HFFc6 (cell line): ENCODE data around the gene AGO4. TPM values are rescaled to one million over a fixed set of nuclear protein-coding genes. Genes with fewer than 3 reads are reported as not detected.

ENCODE experiments used
- DNase-seq: peaks from one replicate; pipeline ENCODE4 v3.0.0-alpha.2; 2018
- H3K27ac Mint-ChIP-seq: 2 replicates; pipeline ENCODE4 v1.8.0; 2020; ENCODE audit warnings: mild to moderate bottlenecking, mixed read lengths
- H3K27me3 Mint-ChIP-seq: 2 replicates; pipeline ENCODE4 v1.8.0; 2021; ENCODE audit warnings: mild to moderate bottlenecking, moderate library complexity, mixed read lengths; ENCODE audit not compliant: insufficient read depth
- H3K36me3 Mint-ChIP-seq: 2 replicates; pipeline ENCODE4 v1.8.0; 2021; ENCODE audit warnings: low read depth, mixed read lengths
- H3K4me1 Mint-ChIP-seq: 2 replicates; pipeline ENCODE4 v1.8.0; 2020; ENCODE audit warnings: low read depth, mixed read lengths
- H3K4me3 Mint-ChIP-seq: 2 replicates; pipeline ENCODE4 v1.8.0; 2020; ENCODE audit warnings: mild to moderate bottlenecking, moderate library complexity, mixed read lengths
- H3K9me3 Mint-ChIP-seq: 2 replicates; pipeline ENCODE4 v1.8.0; 2020; ENCODE audit warnings: mild to moderate bottlenecking, mixed read lengths
- CTCF ChIP-seq: fragments of 200-600 bp; sonication (generic); IDR thresholded peaks from 2 replicates; pipeline ENCODE4 v1.5.0; 2021; ENCODE audit warnings: antibody characterized with exemption, mild to moderate bottlenecking
- total RNA-seq, 6 experiments: library from RNA; stranded (reverse); fragmentation: NEBNext Ultra II Directional; extraction: Animal tissue kit (Norgen Biotek cat#: 25700); gene quantifications; 2 replicates in 1 of 6; 3 replicates in 5 of 6; pipeline ENCODE4 v1.2.3, GENCODE V29; 2021

AGO4 gene
- total RNA-seq, 6 experiments from 2014 or later = 3.6 to 6.9 (median 6.3) TPM

GRCh38 chr1:35902671-35903070 is 94.9 kb downstream of the AGO4 start:
- Mint-ChIP-seq H3K27me3 (no peaks in the 10 kb centered on the region), H3K4me3 (no peak overlapping the region), H3K4me1 (no peaks in the 10 kb centered on the region), H3K27ac (no peak overlapping the region), H3K9me3 (no peaks in the 10 kb centered on the region), H3K36me3 (peaks cover 7% of the 10 kb centered on the region; the same call in 1 of the 2 replicates)
- no peak for DNase-seq
- no peak for TF ChIP-seq CTCF

Other genes starting within 250 kb of the AGO4 start
- under 1 TPM; 0.11 to 0.21 (median 0.13) TPM for gene TFAP2E, start 234.7 kb upstream of the AGO4 start, total RNA-seq
- 100 to 1,000 TPM in 3 of 6 experiments, 10 to 100 TPM in 3; 80.8 to 117 (median 98.1) TPM for gene PSMB2, start 166.5 kb upstream of the AGO4 start, total RNA-seq
- gene C1orf216, start 89.1 kb upstream of the AGO4 start, total RNA-seq = 10 to 100 TPM; 21.0 to 22.4 (median 21.8) TPM
- gene CLSPN, start 38.0 kb upstream of the AGO4 start, total RNA-seq = 10 to 100 TPM; 13.5 to 30.1 (median 27.3) TPM
- 10 to 100 TPM; 24.7 to 30.6 (median 27.4) TPM for gene AGO1, start 75.2 kb downstream of the AGO4 start, total RNA-seq
- 10 to 100 TPM; 18.3 to 24.0 (median 21.4) TPM for gene AGO3, start 123.1 kb downstream of the AGO4 start, total RNA-seq